H1 (cell line): Measurements from ENCODE around the gene TRIM61. TPM values are rescaled to one million over a fixed set of nuclear protein-coding genes. Genes with fewer than 3 reads are reported as not detected.

ENCODE experiments used
- CTCF ChIA-PET: fragments of 300-600 bp; sonication (Branson Sonifier 250); formaldehyde crosslinking; loops from one replicate; lab custom pipeline; 2021; ENCODE audit not compliant: partially characterized antibody; lab: Charles Lee
- POLR2A ChIA-PET: fragments of 300-600 bp; sonication (Branson Sonifier 250); formaldehyde crosslinking; loops from one replicate; lab custom pipeline; 2021; ENCODE audit warnings: inconsistent platforms; ENCODE audit not compliant: partially characterized antibody; lab: Charles Lee
- DNase-seq, 2 experiments: peaks; one replicate each; pipeline versions ENCODE4 v3.0.0 to v3.0.0-alpha.2; 2010 to 2022; ENCODE audit warnings: low spot score in 2 of 2, low read depth in 1 of 2, mixed read lengths in 1 of 2
- FAIRE-seq: peaks from 2 replicates; lab custom pipeline; 2011; peaks lifted over from hg19 to GRCh38; lab: Jason Lieb, UNC
- H2AFZ ChIP-seq: 2 replicates; pipeline ENCODE4 v1.8.1; 2012; ENCODE audit warnings: low read length, inconsistent platforms
- H2AK5ac ChIP-seq: 2 replicates; pipeline ENCODE4 v1.6.1; 2013; ENCODE audit warnings: low read depth, low read length
- H2BK120ac ChIP-seq: replicated peaks from 2 replicates; pipeline ENCODE3; 2013; ENCODE audit warnings: low read depth, low read length, inconsistent platforms
- H2BK12ac ChIP-seq: 2 replicates; pipeline ENCODE4 v1.6.1; 2013; ENCODE audit warnings: low read depth, low read length
- H2BK15ac ChIP-seq: 2 replicates; pipeline ENCODE4 v1.6.1; 2013; ENCODE audit warnings: low read length
- H2BK20ac ChIP-seq: 2 replicates; pipeline ENCODE4 v1.6.1; 2013; ENCODE audit warnings: low read length
- H2BK5ac ChIP-seq: 2 replicates; pipeline ENCODE4 v1.6.1; 2013; ENCODE audit warnings: low read depth, low read length
- H3K14ac ChIP-seq: 2 replicates; pipeline ENCODE4 v1.6.1; 2013; ENCODE audit warnings: inconsistent platforms; ENCODE audit not compliant: insufficient read length
- H3K18ac ChIP-seq: 2 replicates; pipeline ENCODE4 v1.6.1; 2013; ENCODE audit warnings: low read length; ENCODE audit errors: extremely low read depth
- H3K23ac ChIP-seq: 2 replicates; pipeline ENCODE4 v1.6.1; 2013; ENCODE audit warnings: inconsistent platforms; ENCODE audit not compliant: insufficient read length
- H3K23me2 ChIP-seq: 2 replicates; pipeline ENCODE4 v1.6.1; 2013; ENCODE audit warnings: low read depth, low read length
- H3K27ac ChIP-seq: 2 replicates; pipeline ENCODE4 v1.6.1; 2011; ENCODE audit warnings: low read depth, low read length, inconsistent platforms
- H3K27me3 ChIP-seq, 4 experiments: replicated peaks in 1 of 4; 1 replicate in 1 of 4; 2 replicates in 3 of 4; pipeline versions ENCODE4 v1.6.1 to v1.8.1; 2011 to 2013; ENCODE audit warnings: low read length in 3 of 4, mild to moderate bottlenecking in 3 of 4, inconsistent platforms in 2 of 4, mixed read lengths in 2 of 4, moderate library complexity in 1 of 4; ENCODE audit not compliant: control insufficient read depth in 3 of 4, insufficient read depth in 3 of 4; ENCODE audit errors: extremely low read depth in 1 of 4
- H3K36me3 ChIP-seq, 4 experiments: 2 replicates each; pipeline versions ENCODE4 v1.6.1 to v1.8.1; 2011 to 2013; ENCODE audit warnings: mild to moderate bottlenecking in 4 of 4, low read length in 3 of 4, moderate library complexity in 2 of 4, control low read depth in 1 of 4, inconsistent platforms in 1 of 4; ENCODE audit not compliant: insufficient read depth in 4 of 4, control insufficient read depth in 2 of 4
- H3K4ac ChIP-seq: replicated peaks from 2 replicates; pipeline ENCODE3; 2013; ENCODE audit warnings: low read length, low read depth, mixed read lengths, inconsistent platforms; ENCODE audit not compliant: insufficient read length
- H3K4me1 ChIP-seq, 4 experiments: replicated peaks in 1 of 4; 1 replicate in 1 of 4; 2 replicates in 3 of 4; pipeline versions ENCODE4 v1.6.1 to v1.8.1; 2011 to 2013; ENCODE audit warnings: low read length in 3 of 4, inconsistent platforms in 2 of 4, mixed read lengths in 1 of 4; ENCODE audit not compliant: insufficient read depth in 4 of 4, control insufficient read depth in 3 of 4
- H3K4me2 ChIP-seq, 2 experiments: 2 replicates each; pipeline versions ENCODE4 v1.6.1 to v1.8.1; 2011 to 2013; ENCODE audit warnings: low read depth in 2 of 2, low read length in 2 of 2, control low read depth in 1 of 2, inconsistent platforms in 1 of 2, mild to moderate bottlenecking in 1 of 2; ENCODE audit not compliant: insufficient read depth in 1 of 2
- H3K4me3 ChIP-seq, 4 experiments: fragments of 200-600, 300-600 bp in 1 of 4; sonication (generic), shearing (Covaris generic), sonication (Bioruptor Twin) in 1 of 4; 2 replicates each; pipeline versions ENCODE4 v1.5.1 to v1.8.1; 2011 to 2016; ENCODE audit warnings: low read length in 4 of 4, low read depth in 3 of 4, control low read depth in 2 of 4, inconsistent platforms in 2 of 4, mild to moderate bottlenecking in 2 of 4, mixed read lengths in 1 of 4, moderate library complexity in 1 of 4; ENCODE audit not compliant: insufficient read depth in 2 of 4; ENCODE audit errors: extremely low read depth in 1 of 4
- H3K56ac ChIP-seq: replicated peaks from 2 replicates; pipeline ENCODE3; 2013; ENCODE audit warnings: low read depth, mild to moderate bottlenecking, mixed read lengths, low read length, inconsistent platforms; ENCODE audit not compliant: insufficient read length
- H3K79me1 ChIP-seq: 2 replicates; pipeline ENCODE4 v1.6.1; 2013; ENCODE audit warnings: low read depth, low read length, control low read depth
- H3K79me2 ChIP-seq, 2 experiments: 2 replicates each; pipeline versions ENCODE4 v1.6.1 to v1.8.1; 2012 to 2013; ENCODE audit warnings: low read length in 2 of 2, mild to moderate bottlenecking in 2 of 2, inconsistent platforms in 1 of 2; ENCODE audit not compliant: insufficient read depth in 2 of 2, control insufficient read depth in 1 of 2
- H3K9ac ChIP-seq, 4 experiments: replicated peaks in 1 of 4; 1 replicate in 1 of 4; 2 replicates in 3 of 4; pipeline versions ENCODE4 v1.6.1 to v1.8.1; 2011 to 2013; ENCODE audit warnings: low read depth in 3 of 4, low read length in 3 of 4, control low read depth in 2 of 4, mild to moderate bottlenecking in 2 of 4, moderate library complexity in 2 of 4, inconsistent platforms in 1 of 4; ENCODE audit errors: extremely low read depth in 1 of 4
- H3K9me3 ChIP-seq, 2 experiments: 2 replicates each; pipeline versions ENCODE4 v1.6.1 to v1.8.1; 2012 to 2013; ENCODE audit warnings: mild to moderate bottlenecking in 2 of 2, moderate library complexity in 2 of 2, control low read depth in 1 of 2, inconsistent platforms in 1 of 2, low read depth in 1 of 2, low read length in 1 of 2, mixed read lengths in 1 of 2; ENCODE audit not compliant: insufficient read depth in 2 of 2
- H4K20me1 ChIP-seq, 2 experiments: replicated peaks in 1 of 2; 2 replicates each; pipeline versions ENCODE3 to v1.8.1; 2011 to 2013; ENCODE audit warnings: inconsistent platforms in 2 of 2, low read length in 2 of 2, mild to moderate bottlenecking in 1 of 2; ENCODE audit not compliant: insufficient read depth in 2 of 2, control insufficient read depth in 1 of 2
- H4K5ac ChIP-seq: 2 replicates; pipeline ENCODE4 v1.6.1; 2013; ENCODE audit warnings: low read length, low read depth, mixed read lengths, inconsistent platforms; ENCODE audit not compliant: insufficient read length
- H4K8ac ChIP-seq: 2 replicates; pipeline ENCODE4 v1.8.0; 2013; ENCODE audit warnings: mild to moderate bottlenecking, moderate library complexity, low read length, inconsistent platforms; ENCODE audit not compliant: insufficient read depth; ENCODE audit errors: extremely low read depth
- H4K91ac ChIP-seq: replicated peaks from 2 replicates; pipeline ENCODE3; 2013; ENCODE audit warnings: low read length, mixed read lengths, inconsistent platforms; ENCODE audit not compliant: insufficient read length
- CTCF ChIP-seq, 3 experiments: IDR thresholded peaks; 1 replicate in 2 of 3; 2 replicates in 1 of 3; pipeline versions ENCODE4 v1.5.1 to v1.6.1; 2011; ENCODE audit warnings: low read length in 3 of 3, mild to moderate bottlenecking in 3 of 3, inconsistent platforms in 2 of 3, low read depth in 1 of 3, moderate library complexity in 1 of 3; ENCODE audit not compliant: insufficient read depth in 1 of 3; ENCODE audit errors: control extremely low read depth in 1 of 3
- FOSL1 ChIP-seq: IDR thresholded peaks from 2 replicates; pipeline ENCODE4 v1.6.1; 2011; ENCODE audit warnings: mild to moderate bottlenecking, low read depth, low read length, moderate library complexity; ENCODE audit not compliant: insufficient read depth
- KDM5A ChIP-seq: fragments of 200-600 bp; IDR thresholded peaks from 2 replicates; pipeline ENCODE4 v1.7.1; 2012; ENCODE audit warnings: mild to moderate bottlenecking, low read length, inconsistent platforms, mixed read lengths
- POLR2A ChIP-seq, 2 experiments: IDR thresholded peaks; 1 replicate in 1 of 2; 2 replicates in 1 of 2; pipeline ENCODE4 v1.6.1; 2011; ENCODE audit warnings: low read depth in 2 of 2, low read length in 2 of 2, mild to moderate bottlenecking in 2 of 2; ENCODE audit errors: control extremely low read depth in 1 of 2
- RBBP5 ChIP-seq: IDR thresholded peaks from 2 replicates; pipeline ENCODE4 v1.7.1; 2012; ENCODE audit warnings: low read depth, mild to moderate bottlenecking, inconsistent platforms, low read length, moderate library complexity, borderline replicate concordance
- SIX5 ChIP-seq: IDR thresholded peaks from 2 replicates; pipeline ENCODE4 v1.6.1; 2011; ENCODE audit warnings: mild to moderate bottlenecking, low read depth, low read length
- WGBS, 2 experiments: shearing (Covaris generic) in 1 of 2; methylation state at CpG; one replicate each; pipeline versions ENCODE4 v1.1.6 to v1.1.7; 2013 to 2015; ENCODE audit warnings: low lambda C conversion rate in 2 of 2, mixed read lengths in 2 of 2, inconsistent platforms in 1 of 2, low coverage in 1 of 2, missing lambda C conversion rate in 1 of 2; ENCODE audit not compliant: insufficient replicate concordance in 2 of 2, insufficient coverage in 1 of 2, insufficient read length in 1 of 2; ENCODE audit errors: extremely low coverage in 1 of 2, missing lambda C conversion rate in 1 of 2; 5-methylcytosine and 5-hydroxymethylcytosine counted together
- polyA plus RNA-seq, 7 experiments: library from polyadenylated mRNA; depleted of rRNA in 3 of 7; stranded (reverse) in 5 of 7; unstranded in 2 of 7; fragments of >200 nt in 5 of 7; fragments of 200-250 nt in 2 of 7; gene quantifications; 1 replicate in 5 of 7; 2 replicates in 1 of 7; 4 replicates in 1 of 7; pipeline versions ENCODE4 v1.2.1 to v1.2.3, GENCODE V29; 2011 to 2013; ENCODE audit warnings: missing spikeins in 2 of 7, mixed read lengths in 2 of 7
- total RNA-seq: library from RNA; stranded (reverse); fragmentation: NEBNext Ultra II Directional; extraction: Animal tissue kit (Norgen Biotek cat#: 25700); gene quantifications from 2 replicates; pipeline ENCODE4 v1.2.1, GENCODE V29; 2021

The TRIM61 gene
- total and polyA plus RNA-seq, 2 of the 8 experiments (the other 6 are each of a cell fraction or from before 2014, with no cell fraction given): 0.18 to 5.0 TPM

- no peak for DNase-seq
- H2BK120ac ChIP-seq: no peak overlapping the region
- 84% methylated on average over 5 of the region's 5 CpGs; no CpG with 5 or more reads in 1 of the 2 experiments for WGBS, 2 experiments
Observed at GRCh38 chr4:164930647-164931046, 46.8 kb downstream of the TRIM61 start.

More at GRCh38 chr4:164930647-164931046, 46.8 kb downstream of the TRIM61 start:
- H3K9me3 ChIP-seq: no peaks in the 10 kb centered on the region
- no peak for TF ChIP-seq POLR2A (IDR thresholded peaks at IDR 0.05; ENCODE audit: control extremely low read depth in 1 of 2, low read depth in 2 of 2, low read length in 2 of 2)
- TF ChIP-seq CTCF (IDR thresholded peaks at IDR 0.05; ENCODE audit: control extremely low read depth in 1 of 3, insufficient read depth in 1 of 3, low read depth in 1 of 3, low read length in 3 of 3): no peak
- no peak for TF ChIP-seq KDM5A
- TF ChIP-seq FOSL1: no peak
- no peak for TF ChIP-seq RBBP5
- no peak for TF ChIP-seq SIX5
- H4K8ac ChIP-seq: no peak overlapping the region
- H3K56ac ChIP-seq: no peak overlapping the region
- no peak for FAIRE-seq
- H3K79me1 ChIP-seq: no peaks in the 10 kb centered on the region
- no peaks in the 10 kb centered on the region for H3K23me2 ChIP-seq
- no peak overlapping the region for H2BK5ac ChIP-seq
- H2AK5ac ChIP-seq: no peak overlapping the region
- CTCF ChIA-PET: interaction anchor here (0.7 to 13.7 kb wide), 18 partner anchors 8 to 176 kb away, joined by 3 to 279 read pairs (median 5); no protein-coding TSS in a partner anchor
- H4K91ac ChIP-seq: no peak overlapping the region
- H4K20me1 ChIP-seq: no peaks in the 10 kb centered on the region
- H3K4me3 ChIP-seq: no peak overlapping the region
- H2BK15ac ChIP-seq: no peak overlapping the region; the same call in 1 of the 2 replicates
- no peak overlapping the region for H2AFZ ChIP-seq
- no peak overlapping the region for H2BK12ac ChIP-seq
- no peak overlapping the region for H3K4ac ChIP-seq
- no peaks in the 10 kb centered on the region for H3K36me3 ChIP-seq
- H3K18ac ChIP-seq: no peak overlapping the region
- no peak overlapping the region for H3K4me2 ChIP-seq
- no peak overlapping the region for H3K14ac ChIP-seq
- POLR2A ChIA-PET: interaction anchor here (0.9 to 1.2 kb wide), 3 partner anchors 11 to 46 kb away, joined by 3 read pairs; no protein-coding TSS in a partner anchor
- H2BK20ac ChIP-seq: no peak overlapping the region
- H3K27ac ChIP-seq: no peak overlapping the region
- H3K9ac ChIP-seq: no peak overlapping the region
- no peaks in the 10 kb centered on the region for H3K27me3 ChIP-seq
- H4K5ac ChIP-seq: no peak overlapping the region
- H3K79me2 ChIP-seq: no peaks in the 10 kb centered on the region
- no peaks in the 10 kb centered on the region for H3K4me1 ChIP-seq
- H3K23ac ChIP-seq: no peak overlapping the region
